H1 (cell line): ENCODE measurements around the gene INPP5A. TPM values are rescaled to one million over a fixed set of nuclear protein-coding genes. Genes with fewer than 3 reads are reported as not detected.

ENCODE experiments used
- HDAC2 ChIP-seq, 2 experiments: fragments of 300-600 bp in 1 of 2; sonication (generic) in 1 of 2; IDR thresholded peaks; 2 replicates each; pipeline ENCODE4 v1.6.1; 2011 to 2012; ENCODE audit warnings: low read depth in 2 of 2, low read length in 2 of 2, mild to moderate bottlenecking in 2 of 2, moderate library complexity in 2 of 2, borderline replicate concordance in 1 of 2, inconsistent platforms in 1 of 2
- MAFK ChIP-seq: IDR thresholded peaks from 2 replicates; pipeline ENCODE4 v1.6.1; 2012; ENCODE audit warnings: low read depth, mild to moderate bottlenecking, improper control_type of control experiment, low read length
- TBP ChIP-seq: IDR thresholded peaks from 2 replicates; pipeline ENCODE4 v1.6.1; 2011; ENCODE audit warnings: low read depth, low read length, improper control_type of control experiment
- polyA plus RNA-seq, 7 experiments: library from polyadenylated mRNA; depleted of rRNA in 3 of 7; stranded (reverse) in 5 of 7; unstranded in 2 of 7; fragments of >200 nt in 5 of 7; fragments of 200-250 nt in 2 of 7; gene quantifications; 1 replicate in 5 of 7; 2 replicates in 1 of 7; 4 replicates in 1 of 7; pipeline versions ENCODE4 v1.2.1 to v1.2.3, GENCODE V29; 2011 to 2013; ENCODE audit warnings: missing spikeins in 2 of 7, mixed read lengths in 2 of 7
- total RNA-seq: library from RNA; stranded (reverse); fragmentation: NEBNext Ultra II Directional; extraction: Animal tissue kit (Norgen Biotek cat#: 25700); gene quantifications from 2 replicates; pipeline ENCODE4 v1.2.1, GENCODE V29; 2021
- TF ChIP-seq, protein P1 (sequence below): fragments of 300-600 bp; sonication (generic); IDR thresholded peaks from 2 replicates; pipeline ENCODE4 v1.7.1; 2012; ENCODE audit warnings: low read length, moderate library complexity, mild to moderate bottlenecking, inconsistent platforms; ENCODE audit not compliant: insufficient replicate concordance

Gene INPP5A
- total and polyA plus RNA-seq, 2 of the 8 experiments (the other 6 are each of a cell fraction or from before 2014, with no cell fraction given) = 19.7 to 27.5 TPM

DNA sequence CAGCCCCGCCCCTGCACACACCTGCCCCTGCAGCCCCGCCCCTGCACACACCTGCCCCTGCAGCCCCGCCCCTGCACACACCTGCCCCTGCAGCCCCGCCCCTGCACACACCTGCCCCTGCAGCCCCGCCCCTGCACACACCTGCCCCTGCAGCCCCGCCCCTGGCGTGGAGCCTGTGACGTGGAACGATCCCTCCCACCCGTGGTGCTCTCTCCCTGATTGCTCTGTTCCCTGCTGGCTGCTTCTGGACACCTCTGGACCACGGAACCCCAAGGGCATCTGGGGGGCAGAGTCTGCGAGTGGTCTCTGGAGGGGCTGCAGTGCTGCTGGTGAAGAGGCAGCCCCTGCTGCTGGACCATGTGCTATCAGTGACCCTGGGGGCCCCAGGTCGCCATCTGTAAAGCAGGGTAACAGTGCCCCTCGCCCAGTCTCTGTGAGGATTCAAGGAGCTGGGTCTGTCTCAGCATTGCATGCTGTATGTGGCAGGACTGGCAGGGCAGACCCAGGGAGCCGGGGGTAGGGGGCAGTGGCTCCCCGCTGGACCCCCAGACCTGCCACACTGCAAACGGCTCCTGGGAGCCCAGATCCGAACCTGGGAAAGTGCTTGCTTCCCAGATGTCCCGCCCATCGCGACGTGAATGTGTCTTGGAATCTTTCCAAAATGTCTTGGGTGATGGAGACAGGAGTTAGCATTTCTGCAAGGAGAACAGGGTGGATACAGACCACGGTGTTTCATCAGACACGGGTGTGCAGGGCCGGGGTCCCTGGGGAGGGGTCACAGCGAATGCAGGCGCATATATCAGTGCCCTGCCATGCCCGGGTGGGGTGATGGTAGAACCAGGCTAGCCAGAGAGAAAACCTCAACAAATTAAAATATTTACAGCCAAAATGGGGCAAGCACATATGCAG, 276.2 kb downstream of the INPP5A start (continued):
- TF ChIP-seq, protein P1, sequence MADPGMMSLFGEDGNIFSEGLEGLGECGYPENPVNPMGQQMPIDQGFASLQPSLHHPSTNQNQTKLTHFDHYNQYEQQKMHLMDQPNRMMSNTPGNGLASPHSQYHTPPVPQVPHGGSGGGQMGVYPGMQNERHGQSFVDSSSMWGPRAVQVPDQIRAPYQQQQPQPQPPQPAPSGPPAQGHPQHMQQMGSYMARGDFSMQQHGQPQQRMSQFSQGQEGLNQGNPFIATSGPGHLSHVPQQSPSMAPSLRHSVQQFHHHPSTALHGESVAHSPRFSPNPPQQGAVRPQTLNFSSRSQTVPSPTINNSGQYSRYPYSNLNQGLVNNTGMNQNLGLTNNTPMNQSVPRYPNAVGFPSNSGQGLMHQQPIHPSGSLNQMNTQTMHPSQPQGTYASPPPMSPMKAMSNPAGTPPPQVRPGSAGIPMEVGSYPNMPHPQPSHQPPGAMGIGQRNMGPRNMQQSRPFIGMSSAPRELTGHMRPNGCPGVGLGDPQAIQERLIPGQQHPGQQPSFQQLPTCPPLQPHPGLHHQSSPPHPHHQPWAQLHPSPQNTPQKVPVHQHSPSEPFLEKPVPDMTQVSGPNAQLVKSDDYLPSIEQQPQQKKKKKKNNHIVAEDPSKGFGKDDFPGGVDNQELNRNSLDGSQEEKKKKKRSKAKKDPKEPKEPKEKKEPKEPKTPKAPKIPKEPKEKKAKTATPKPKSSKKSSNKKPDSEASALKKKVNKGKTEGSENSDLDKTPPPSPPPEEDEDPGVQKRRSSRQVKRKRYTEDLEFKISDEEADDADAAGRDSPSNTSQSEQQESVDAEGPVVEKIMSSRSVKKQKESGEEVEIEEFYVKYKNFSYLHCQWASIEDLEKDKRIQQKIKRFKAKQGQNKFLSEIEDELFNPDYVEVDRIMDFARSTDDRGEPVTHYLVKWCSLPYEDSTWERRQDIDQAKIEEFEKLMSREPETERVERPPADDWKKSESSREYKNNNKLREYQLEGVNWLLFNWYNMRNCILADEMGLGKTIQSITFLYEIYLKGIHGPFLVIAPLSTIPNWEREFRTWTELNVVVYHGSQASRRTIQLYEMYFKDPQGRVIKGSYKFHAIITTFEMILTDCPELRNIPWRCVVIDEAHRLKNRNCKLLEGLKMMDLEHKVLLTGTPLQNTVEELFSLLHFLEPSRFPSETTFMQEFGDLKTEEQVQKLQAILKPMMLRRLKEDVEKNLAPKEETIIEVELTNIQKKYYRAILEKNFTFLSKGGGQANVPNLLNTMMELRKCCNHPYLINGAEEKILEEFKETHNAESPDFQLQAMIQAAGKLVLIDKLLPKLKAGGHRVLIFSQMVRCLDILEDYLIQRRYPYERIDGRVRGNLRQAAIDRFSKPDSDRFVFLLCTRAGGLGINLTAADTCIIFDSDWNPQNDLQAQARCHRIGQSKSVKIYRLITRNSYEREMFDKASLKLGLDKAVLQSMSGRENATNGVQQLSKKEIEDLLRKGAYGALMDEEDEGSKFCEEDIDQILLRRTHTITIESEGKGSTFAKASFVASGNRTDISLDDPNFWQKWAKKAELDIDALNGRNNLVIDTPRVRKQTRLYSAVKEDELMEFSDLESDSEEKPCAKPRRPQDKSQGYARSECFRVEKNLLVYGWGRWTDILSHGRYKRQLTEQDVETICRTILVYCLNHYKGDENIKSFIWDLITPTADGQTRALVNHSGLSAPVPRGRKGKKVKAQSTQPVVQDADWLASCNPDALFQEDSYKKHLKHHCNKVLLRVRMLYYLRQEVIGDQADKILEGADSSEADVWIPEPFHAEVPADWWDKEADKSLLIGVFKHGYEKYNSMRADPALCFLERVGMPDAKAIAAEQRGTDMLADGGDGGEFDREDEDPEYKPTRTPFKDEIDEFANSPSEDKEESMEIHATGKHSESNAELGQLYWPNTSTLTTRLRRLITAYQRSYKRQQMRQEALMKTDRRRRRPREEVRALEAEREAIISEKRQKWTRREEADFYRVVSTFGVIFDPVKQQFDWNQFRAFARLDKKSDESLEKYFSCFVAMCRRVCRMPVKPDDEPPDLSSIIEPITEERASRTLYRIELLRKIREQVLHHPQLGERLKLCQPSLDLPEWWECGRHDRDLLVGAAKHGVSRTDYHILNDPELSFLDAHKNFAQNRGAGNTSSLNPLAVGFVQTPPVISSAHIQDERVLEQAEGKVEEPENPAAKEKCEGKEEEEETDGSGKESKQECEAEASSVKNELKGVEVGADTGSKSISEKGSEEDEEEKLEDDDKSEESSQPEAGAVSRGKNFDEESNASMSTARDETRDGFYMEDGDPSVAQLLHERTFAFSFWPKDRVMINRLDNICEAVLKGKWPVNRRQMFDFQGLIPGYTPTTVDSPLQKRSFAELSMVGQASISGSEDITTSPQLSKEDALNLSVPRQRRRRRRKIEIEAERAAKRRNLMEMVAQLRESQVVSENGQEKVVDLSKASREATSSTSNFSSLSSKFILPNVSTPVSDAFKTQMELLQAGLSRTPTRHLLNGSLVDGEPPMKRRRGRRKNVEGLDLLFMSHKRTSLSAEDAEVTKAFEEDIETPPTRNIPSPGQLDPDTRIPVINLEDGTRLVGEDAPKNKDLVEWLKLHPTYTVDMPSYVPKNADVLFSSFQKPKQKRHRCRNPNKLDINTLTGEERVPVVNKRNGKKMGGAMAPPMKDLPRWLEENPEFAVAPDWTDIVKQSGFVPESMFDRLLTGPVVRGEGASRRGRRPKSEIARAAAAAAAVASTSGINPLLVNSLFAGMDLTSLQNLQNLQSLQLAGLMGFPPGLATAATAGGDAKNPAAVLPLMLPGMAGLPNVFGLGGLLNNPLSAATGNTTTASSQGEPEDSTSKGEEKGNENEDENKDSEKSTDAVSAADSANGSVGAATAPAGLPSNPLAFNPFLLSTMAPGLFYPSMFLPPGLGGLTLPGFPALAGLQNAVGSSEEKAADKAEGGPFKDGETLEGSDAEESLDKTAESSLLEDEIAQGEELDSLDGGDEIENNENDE = no peak
- TF ChIP-seq TBP (no peak), MAFK (no peak), HDAC2 (IDR thresholded peaks at IDR 0.05; ENCODE audit: borderline replicate concordance in 1 of 2, low read depth in 2 of 2, low read length in 2 of 2) (no peak)
